HepG2 (cell line): ENCODE results near the gene ST6GALNAC2. TPM values are rescaled to one million over a fixed set of nuclear protein-coding genes. Genes with fewer than 3 reads are reported as not detected.

ENCODE experiments used
- ATRX ChIP-seq: sonication (generic); formaldehyde crosslinking; IDR thresholded peaks from 2 replicates; pipeline ENCODE4 v1.4.0; 2020; ENCODE audit warnings: missing genetic modification reagents, borderline replicate concordance
- DBP ChIP-seq: sonication (generic); formaldehyde crosslinking; IDR thresholded peaks from 2 replicates; pipeline ENCODE4 v1.4.0; 2020; ENCODE audit warnings: missing genetic modification reagents; ENCODE audit errors: not compliant biosample characterization
- ERF ChIP-seq: IDR thresholded peaks from 2 replicates; pipeline ENCODE4 v1.6.1; 2018; ENCODE audit warnings: missing biosample characterization, missing genetic modification reagents
- FOXK2 ChIP-seq: fragments of 450-650 bp; IDR thresholded peaks from 2 replicates; pipeline ENCODE4 v1.6.1; 2016
- HMGA1 ChIP-seq: sonication (generic); formaldehyde crosslinking; conservative IDR thresholded peaks from 2 replicates; pipeline ENCODE4 v1.4.0; 2020; ENCODE audit warnings: missing genetic modification reagents
- HOMEZ ChIP-seq: IDR thresholded peaks from 2 replicates; pipeline ENCODE4 v1.6.1; 2016; ENCODE audit warnings: low read depth
- JARID2 ChIP-seq: sonication (generic); formaldehyde crosslinking; IDR thresholded peaks from 2 replicates; pipeline ENCODE4 v1.8.1; 2023; ENCODE audit warnings: missing genetic modification reagents, inconsistent platforms; ENCODE audit not compliant: insufficient replicate concordance
- MAX ChIP-seq: IDR thresholded peaks from 2 replicates; pipeline ENCODE4 v1.6.1; 2012; ENCODE audit warnings: inconsistent platforms
- MLX ChIP-seq: IDR thresholded peaks from 2 replicates; pipeline ENCODE4 v1.6.1; 2016
- NFIB ChIP-seq: sonication (generic); formaldehyde crosslinking; IDR thresholded peaks from 2 replicates; pipeline ENCODE4 v1.9.0; 2021; ENCODE audit warnings: missing genetic modification reagents, mild to moderate bottlenecking, borderline replicate concordance
- POLR2A ChIP-seq, 2 experiments: IDR thresholded peaks; 2 replicates each; pipeline ENCODE4 v1.6.1; 2011; ENCODE audit warnings: low read depth in 2 of 2, low read length in 2 of 2, mild to moderate bottlenecking in 1 of 2, moderate library complexity in 1 of 2; ENCODE audit not compliant: insufficient read depth in 1 of 2
- RFX1 ChIP-seq: fragments of 450-650 bp; IDR thresholded peaks from 2 replicates; pipeline ENCODE4 v1.6.1; 2017
- U2AF1 ChIP-seq: fragments of 200-400 bp; formaldehyde crosslinking; optimal IDR thresholded peaks from 2 replicates; pipeline ENCODE3; 2017; ENCODE audit warnings: mild to moderate bottlenecking, low read depth, low read length
- ZFAT ChIP-seq: sonication (generic); formaldehyde crosslinking; conservative IDR thresholded peaks from 2 replicates; pipeline ENCODE4 v1.8.1; 2023; ENCODE audit warnings: missing genetic modification reagents, inconsistent platforms
- ZFP41 ChIP-seq: sonication (generic); formaldehyde crosslinking; IDR thresholded peaks from 2 replicates; pipeline ENCODE4 v1.4.0; 2020; ENCODE audit warnings: mild to moderate bottlenecking, missing genetic modification reagents, borderline replicate concordance
- ZNF17 ChIP-seq: sonication (generic); formaldehyde crosslinking; IDR thresholded peaks from 2 replicates; pipeline ENCODE4 v1.5.0; 2020; ENCODE audit warnings: mild to moderate bottlenecking, missing genetic modification reagents
- ZNF275 ChIP-seq: sonication (generic); formaldehyde crosslinking; IDR thresholded peaks from 2 replicates; pipeline ENCODE4 v1.8.0; 2022; ENCODE audit warnings: missing genetic modification reagents, mild to moderate bottlenecking, inconsistent platforms, borderline replicate concordance
- ZNF460 ChIP-seq: sonication (generic); formaldehyde crosslinking; IDR thresholded peaks from 2 replicates; pipeline ENCODE4 v1.5.1; 2020; ENCODE audit warnings: missing genetic modification reagents, mild to moderate bottlenecking, borderline replicate concordance
- ZNF484 ChIP-seq: sonication (generic); formaldehyde crosslinking; IDR thresholded peaks from 2 replicates; pipeline ENCODE4 v1.5.1; 2020; ENCODE audit warnings: mild to moderate bottlenecking, low read depth, missing genetic modification reagents, borderline replicate concordance
- ZNF501 ChIP-seq: sonication (generic); formaldehyde crosslinking; IDR thresholded peaks from 2 replicates; pipeline ENCODE4 v1.5.1; 2020; ENCODE audit warnings: mild to moderate bottlenecking, moderate library complexity, missing genetic modification reagents
- ZNF589 ChIP-seq: sonication (generic); formaldehyde crosslinking; conservative IDR thresholded peaks from 2 replicates; pipeline ENCODE4 v1.8.0; 2022; ENCODE audit warnings: mild to moderate bottlenecking, moderate library complexity, missing genetic modification reagents
- ZNF678 ChIP-seq: sonication (generic); formaldehyde crosslinking; IDR thresholded peaks from 2 replicates; pipeline ENCODE4 v1.4.0; 2020; ENCODE audit warnings: mild to moderate bottlenecking, missing genetic modification reagents
- ZSCAN21 ChIP-seq: sonication (generic); formaldehyde crosslinking; IDR thresholded peaks from 2 replicates; pipeline ENCODE4 v1.8.0; 2022; ENCODE audit warnings: mild to moderate bottlenecking, missing genetic modification reagents, moderate library complexity, borderline replicate concordance
- ZSCAN31 ChIP-seq: sonication (generic); formaldehyde crosslinking; IDR thresholded peaks from 2 replicates; pipeline ENCODE4 v1.5.0; 2020; ENCODE audit warnings: low read depth, mild to moderate bottlenecking, missing genetic modification reagents
- polyA plus RNA-seq, 8 experiments: library from polyadenylated mRNA; depleted of rRNA in 3 of 8; stranded (reverse) in 7 of 8; unstranded in 1 of 8; fragments of >200 nt; fragmentation: Illumina TruSeq in 4 of 8; extraction: Trizol in 4 of 8; gene quantifications; 2 replicates each; pipeline versions ENCODE4 v1.2.1 to v1.2.3, GENCODE V29; 2011 to 2016; ENCODE audit warnings: low read depth in 4 of 8, missing spikeins in 1 of 8, mixed read lengths in 1 of 8; ENCODE audit not compliant: insufficient read depth in 1 of 8
- total RNA-seq, 5 experiments: library from RNA; depleted of rRNA; stranded (reverse); fragments of >200 nt; fragmentation: Illumina TruSeq; extraction: Trizol; gene quantifications; 2 replicates each; pipeline ENCODE4 v1.2.3, GENCODE V29; 2016; ENCODE audit warnings: low read depth in 1 of 5

Gene ST6GALNAC2
- total and polyA plus RNA-seq, 2 of the 13 experiments (the other 11 are each of a cell fraction or from before 2014, with no cell fraction given) = 0.12 to 0.49 TPM

GRCh38 chr17:76585649-76586593, at the start of gene ST6GALNAC2 (continued):
- TF ChIP-seq MLX (CRISPR knock-in tag) = no peak
- no peak for TF ChIP-seq DBP (CRISPR knock-in tag)
- TF ChIP-seq ZNF589 (CRISPR knock-in tag) = no peak
- no peak for TF ChIP-seq ZFAT (CRISPR knock-in tag)
- no peak for TF ChIP-seq POLR2A (IDR thresholded peaks at IDR 0.05; ENCODE audit: insufficient read depth in 1 of 2, low read depth in 2 of 2, low read length in 2 of 2)
- TF ChIP-seq HOMEZ = no peak
- no peak for TF ChIP-seq RFX1
- no peak for TF ChIP-seq NFIB (CRISPR knock-in tag)
- TF ChIP-seq ZNF17 (CRISPR knock-in tag) = no peak
- peak; percentile 38; the same call in 1 of the 2 replicates for TF ChIP-seq ZSCAN21
- no peak for TF ChIP-seq JARID2 (CRISPR knock-in tag)
- no peak for TF ChIP-seq ATRX
- no peak for TF ChIP-seq FOXK2
- TF ChIP-seq HMGA1 (CRISPR knock-in tag) = no peak
- TF ChIP-seq ZNF678 = no peak
- peak; percentile 52; the same call in 1 of the 2 replicates for TF ChIP-seq MAX
- TF ChIP-seq ZNF484 = no peak
- TF ChIP-seq ZNF501 = no peak
- TF ChIP-seq ZSCAN31 (CRISPR knock-in tag) = no peak
- peak; percentile 62; the same call in 1 of the 2 replicates for TF ChIP-seq ERF (CRISPR knock-in tag)
- no peak for TF ChIP-seq ZNF460 (CRISPR knock-in tag)
- TF ChIP-seq ZFP41 (CRISPR knock-in tag) = no peak
- no peak for TF ChIP-seq U2AF1
- peak; percentile 35; the same call in 1 of the 2 replicates for TF ChIP-seq ZNF275 (CRISPR knock-in tag)
